ENCODE data around the gene HSD17B3.

Gene HSD17B3

GRCh38 chr9:96302021-96302420 is at the start of gene HSD17B3:
Gene HSD17B3, minus strand, starts transcription at chr9:96302176. Its CDS starts 72 bp downstream, at chr9:96302104.
- TF ChIP-seq CTCF (IDR thresholded peaks at IDR 0.05; ENCODE audit: borderline replicate concordance, insufficient read depth, low read depth, low read length) = no peak
- no peak within 1 kb of the TSS for H3K4me3 ChIP-seq (ENCODE audit: low read depth, low read length)

GRCh38 chr9:96350866-96351265 is 48.9 kb upstream of the HSD17B3 start:
- no peak overlapping the region for H3K4me3 ChIP-seq (ENCODE audit: low read depth, low read length)
- TF ChIP-seq CTCF (IDR thresholded peaks at IDR 0.05; ENCODE audit: borderline replicate concordance, insufficient read depth, low read depth, low read length) = no peak

- no peak overlapping the region for H3K4me3 ChIP-seq (ENCODE audit: low read depth, low read length)
- TF ChIP-seq CTCF (IDR thresholded peaks at IDR 0.05; ENCODE audit: borderline replicate concordance, insufficient read depth, low read depth, low read length) = no peak
Observed at GRCh38 chr9:96348261-96348660, 46.3 kb upstream of the HSD17B3 start.

- H3K4me3 ChIP-seq (ENCODE audit: low read depth, low read length) = no peak overlapping the region
- TF ChIP-seq CTCF (IDR thresholded peaks at IDR 0.05; ENCODE audit: borderline replicate concordance, insufficient read depth, low read depth, low read length) = no peak
Observed at GRCh38 chr9:96345551-96345950, 43.6 kb upstream of the HSD17B3 start.

GRCh38 chr9:96344458-96345180 is 42.6 kb upstream of the HSD17B3 start:
- no peak for TF ChIP-seq CTCF (IDR thresholded peaks at IDR 0.05; ENCODE audit: borderline replicate concordance, insufficient read depth, low read depth, low read length)
- no peak overlapping the region for H3K4me3 ChIP-seq (ENCODE audit: low read depth, low read length)

- H3K4me3 ChIP-seq (ENCODE audit: low read depth, low read length) = no peak overlapping the region
- TF ChIP-seq CTCF (IDR thresholded peaks at IDR 0.05; ENCODE audit: borderline replicate concordance, insufficient read depth, low read depth, low read length) = no peak
Observed at GRCh38 chr9:96343515-96344360, 41.8 kb upstream of the HSD17B3 start.

All from GM12875 (cell line).